HG03457 (cell line): ENCODE measurements around the gene CASKIN1.
"Not testable (repeated sequence)": the region's sequence is repeated elsewhere in the genome, so short reads cannot be mapped to it uniquely, and the experiment has no call there.

Experiments used
- ATAC-seq: cut with Tn5 transposase; IDR thresholded peaks from one replicate; pipeline ENCODE4 v1.9.1; 2021; ENCODE audit warnings: moderate number of reproducible peaks; ENCODE audit not compliant: unreplicated experiment

CASKIN1 gene

GRCh38 chr16:2211923-2212347 is 15.5 kb upstream of the CASKIN1 start:
- ATAC-seq, result no peak

GRCh38 chr16:2210386-2211365 is 14.3 kb upstream of the CASKIN1 start, which contains the start of gene BRICD5:
BRICD5 (minus strand) TSS chr16:2210863; CDS start chr16:2210833, 30 bp downstream.
- no peak for ATAC-seq

- ATAC-seq, result no peak
Observed at GRCh38 chr16:2210009-2210332, 13.6 kb upstream of the CASKIN1 start.

DNA sequence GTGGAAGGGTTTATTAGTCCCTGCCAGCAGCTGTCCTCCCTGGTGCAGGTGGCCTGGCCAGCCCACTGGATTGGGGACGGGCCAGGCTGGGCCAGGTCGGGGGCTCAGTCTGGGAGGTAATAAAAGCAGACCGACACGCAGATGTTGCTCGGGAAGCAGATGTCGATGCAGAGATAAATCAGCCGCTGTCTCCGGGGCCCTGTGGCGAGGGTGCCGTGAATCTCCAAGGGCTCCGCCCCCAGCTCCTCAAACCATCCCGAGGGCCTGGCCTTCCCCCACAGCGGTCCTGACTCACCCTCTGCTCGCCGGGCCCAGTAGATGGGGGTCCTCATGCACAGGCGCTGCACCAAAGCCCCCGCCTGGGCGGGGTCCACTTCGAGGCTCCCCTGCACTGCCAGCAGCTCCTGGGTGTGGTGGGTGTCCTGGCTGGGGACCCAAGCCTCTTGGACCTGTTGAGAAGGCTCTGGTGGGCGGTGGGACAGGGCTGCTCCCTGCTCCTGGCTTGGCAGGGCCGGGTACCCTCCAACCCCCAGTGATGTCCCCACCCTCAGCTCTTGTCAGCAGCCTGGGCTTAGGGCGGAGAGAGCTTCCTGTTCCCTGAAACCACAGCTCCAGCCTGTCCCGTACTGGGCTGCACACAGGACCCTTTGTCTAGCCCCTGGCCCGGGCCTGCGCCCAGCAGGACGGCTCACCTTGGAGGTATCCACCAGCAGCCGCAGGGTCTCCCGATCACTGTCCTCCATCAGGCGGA is 13.0 kb upstream of the CASKIN1 start:
- no peak for ATAC-seq

DNA sequence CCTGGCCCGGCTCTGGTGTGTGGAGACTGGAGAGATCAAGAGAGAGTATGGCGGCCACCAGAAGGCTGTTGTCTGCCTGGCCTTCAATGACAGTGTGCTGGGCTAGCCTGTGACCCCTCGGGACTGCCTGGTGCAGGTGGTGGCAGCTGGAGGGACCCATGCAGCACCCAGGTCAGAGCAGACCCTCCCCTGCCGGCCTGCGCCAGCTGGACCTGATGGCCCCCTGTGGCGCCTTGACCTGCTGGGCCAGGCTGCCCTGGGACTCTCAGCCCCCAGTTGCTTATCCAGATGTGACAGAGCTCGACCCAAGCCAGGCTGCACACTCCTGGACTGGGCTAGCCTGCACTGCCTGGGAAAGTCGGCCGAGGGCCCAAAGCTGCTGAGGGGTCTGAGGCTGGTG is 12.4 kb upstream of the CASKIN1 start:
- ATAC-seq, result no peak

- no peak for ATAC-seq
Observed at GRCh38 chr16:2208308-2208707, 11.9 kb upstream of the CASKIN1 start.

- ATAC-seq, result no peak
Observed at GRCh38 chr16:2207872-2208271, 11.5 kb upstream of the CASKIN1 start.

- ATAC-seq, result no peak
Observed at GRCh38 chr16:2206780-2207433, 10.5 kb upstream of the CASKIN1 start.

GRCh38 chr16:2206420-2206779 is 10.0 kb upstream of the CASKIN1 start:
- ATAC-seq, result no peak

DNA sequence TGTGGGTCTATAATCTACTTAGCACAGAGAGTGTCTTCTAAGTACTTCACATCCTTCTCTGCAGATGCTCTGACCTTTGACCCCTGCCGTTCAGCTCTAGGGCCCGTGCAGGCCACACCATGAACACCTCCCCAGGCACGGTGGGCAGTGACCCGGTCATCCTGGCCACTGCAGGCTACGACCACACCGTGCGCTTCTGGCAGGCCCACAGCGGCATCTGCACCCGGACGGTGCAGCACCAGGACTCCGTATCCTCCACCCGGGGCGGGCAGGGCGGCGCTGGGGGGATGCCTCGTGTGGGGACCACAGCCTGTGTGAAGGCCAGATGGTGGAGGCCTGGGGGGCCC is 9.5 kb upstream of the CASKIN1 start:
- peak; percentile 10 for ATAC-seq

DNA sequence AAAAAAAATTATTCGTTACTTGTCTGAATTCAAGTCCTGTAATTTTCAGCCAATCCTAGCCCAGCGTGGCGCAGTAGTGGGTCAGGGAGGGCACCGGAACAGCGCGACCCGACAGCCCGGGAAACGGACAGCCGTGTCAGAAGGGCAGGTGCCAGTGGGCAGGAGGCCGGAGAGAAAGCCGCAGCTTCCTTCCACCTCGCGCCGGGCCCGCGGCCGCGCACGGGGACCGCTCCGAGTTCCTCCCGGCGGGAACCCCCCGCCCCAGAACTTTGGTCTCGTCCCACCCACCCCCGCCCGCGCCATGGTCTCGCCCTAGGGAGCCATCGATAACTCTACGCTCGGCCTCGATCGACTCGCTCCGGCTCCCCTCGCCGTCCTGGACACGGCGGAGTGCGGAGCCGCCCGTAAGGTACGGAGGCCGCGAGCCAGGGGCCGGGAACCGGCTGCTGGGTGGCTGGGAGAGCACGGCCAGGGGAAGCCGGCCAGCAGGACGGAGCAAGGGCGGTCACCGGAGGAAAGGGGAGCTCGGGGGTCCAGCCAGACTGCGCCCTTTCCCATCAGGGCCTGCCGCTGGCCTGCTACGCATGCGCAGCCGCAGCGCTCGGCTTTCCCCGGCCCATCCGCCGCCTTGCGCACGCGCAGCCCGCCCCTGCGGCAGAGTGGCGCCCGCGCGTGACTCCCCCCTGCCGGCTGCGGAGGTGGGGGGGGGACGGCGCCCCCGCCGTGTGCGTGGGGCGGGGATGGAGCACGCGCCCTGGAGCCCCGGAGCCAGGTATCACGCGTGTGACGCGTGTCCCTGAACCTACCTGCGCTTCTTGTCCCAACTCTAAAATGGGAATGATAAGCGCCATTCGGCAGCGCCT is 8.9 kb upstream of the CASKIN1 start, which contains the start of gene MLST8:
Gene MLST8 (plus strand): TSS at position 351 of the 863 bp plus-strand sequence. CDS start 632 bp downstream, outside the sequence.
- peak; percentile 49 for ATAC-seq

DNA sequence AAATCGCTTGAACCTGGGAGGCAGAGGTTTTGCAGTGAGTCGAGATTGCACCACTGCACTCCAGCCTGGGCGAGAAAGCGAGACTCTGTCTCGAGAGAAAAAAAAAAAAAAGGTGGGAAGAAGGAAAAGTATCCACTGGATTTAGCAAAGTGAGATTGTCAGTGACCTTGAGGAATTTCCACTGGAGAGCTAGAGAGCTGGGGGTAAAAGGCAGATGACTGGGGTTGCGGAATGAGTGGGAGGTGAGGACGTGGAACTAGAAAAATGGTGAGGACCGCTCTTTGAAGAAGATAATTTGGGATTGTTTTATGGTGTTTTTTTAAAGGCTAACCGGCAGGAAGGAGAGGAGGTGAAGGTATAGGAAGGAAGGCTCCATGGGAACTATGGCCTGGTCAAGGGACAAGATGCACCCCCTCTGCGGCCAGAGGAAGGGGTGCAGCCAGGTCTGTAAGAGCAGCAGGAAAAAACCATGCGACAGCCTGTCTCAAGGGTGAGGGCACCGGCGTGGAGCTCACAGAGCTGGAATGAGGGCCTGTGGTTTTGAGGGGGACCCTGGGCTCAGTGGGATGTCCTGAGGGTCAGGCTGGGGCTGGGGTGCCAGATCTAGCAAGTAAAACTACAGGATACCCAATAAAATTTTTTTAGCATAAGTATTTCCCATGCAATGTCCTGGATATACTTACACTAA is 8.2 kb upstream of the CASKIN1 start:
- no peak for ATAC-seq

- not testable (repeated sequence) for ATAC-seq
Observed at GRCh38 chr16:2203119-2203688, 6.8 kb upstream of the CASKIN1 start.

DNA sequence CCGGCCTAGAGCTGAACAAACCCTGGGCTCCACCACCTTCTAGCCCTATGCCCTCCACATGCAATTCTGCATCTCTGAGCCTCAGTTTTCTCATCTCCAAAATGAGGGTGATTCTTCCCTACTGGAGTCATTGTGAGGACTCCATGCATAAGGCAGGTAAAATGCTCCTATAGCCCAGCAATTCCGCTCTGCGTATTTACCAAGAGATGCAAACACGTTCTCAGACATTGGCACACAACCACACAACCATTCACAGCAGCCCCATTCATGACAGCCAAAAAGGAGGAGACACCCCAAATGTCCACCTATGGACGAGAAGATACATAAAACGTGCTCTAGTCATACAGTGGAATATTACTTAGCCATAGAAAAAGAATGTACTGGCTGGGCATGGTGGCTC is 3.9 kb upstream of the CASKIN1 start:
- ATAC-seq, result no peak

GRCh38 chr16:2199621-2200139 is 3.3 kb upstream of the CASKIN1 start:
- no peak for ATAC-seq

DNA sequence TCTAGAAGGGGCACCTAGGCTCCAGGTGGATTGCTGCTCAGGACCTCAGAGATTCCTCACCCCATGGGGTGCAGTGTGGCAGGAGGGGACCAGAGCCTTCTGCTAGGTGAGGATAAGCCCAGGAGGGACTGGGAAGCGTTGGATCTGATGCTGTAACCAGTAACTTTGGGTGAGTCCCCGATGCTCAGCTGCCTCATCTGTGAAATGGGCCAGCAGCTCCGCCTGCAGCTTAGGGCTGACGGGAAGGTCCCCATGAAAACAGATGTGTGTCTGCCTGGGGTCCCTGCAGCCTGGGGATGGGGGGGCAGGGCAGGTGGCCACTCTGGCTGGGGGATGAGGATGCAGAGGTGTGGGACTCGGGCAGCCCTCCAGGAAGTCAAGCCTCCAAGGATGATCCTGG is 2.7 kb upstream of the CASKIN1 start:
- no peak for ATAC-seq

DNA sequence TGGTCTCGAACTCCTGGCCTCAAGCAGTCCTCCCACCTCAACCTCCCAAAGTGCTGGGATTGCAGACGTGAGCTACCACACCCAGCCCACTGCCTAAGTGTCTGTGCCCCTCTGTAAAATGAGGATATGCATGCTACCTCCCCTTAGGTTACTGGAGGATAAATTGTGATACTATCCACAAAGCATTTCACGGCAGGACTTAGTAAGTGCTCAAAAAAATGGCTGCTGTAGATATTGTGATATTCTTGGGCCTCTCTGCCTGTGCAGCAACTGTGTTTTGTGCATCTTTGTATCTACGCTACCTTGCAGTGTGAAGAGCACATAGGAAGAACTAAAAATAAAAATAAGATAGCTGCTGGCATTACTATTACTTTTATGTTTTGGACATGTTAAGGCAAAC is 1.9 kb upstream of the CASKIN1 start:
- no peak for ATAC-seq

DNA sequence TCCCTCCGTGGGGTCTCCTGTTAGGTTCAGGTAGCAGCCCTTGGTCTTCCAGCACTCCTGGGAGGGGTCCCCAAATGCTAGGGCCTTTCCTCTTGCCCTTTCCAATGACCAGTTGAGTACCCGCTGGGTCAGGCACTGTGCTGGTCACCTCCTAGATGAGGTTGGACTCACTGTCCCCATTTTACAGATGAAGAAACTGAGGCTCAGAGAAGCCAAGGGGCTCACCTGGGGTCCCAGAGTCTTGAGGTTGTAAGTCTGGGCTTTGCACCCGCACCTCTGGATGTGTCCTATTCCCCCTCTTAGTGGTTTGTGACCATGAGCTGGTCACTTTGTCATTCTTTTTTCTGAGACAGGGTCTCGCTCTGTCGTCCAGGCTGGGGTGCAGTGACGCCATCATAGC is 1.4 kb upstream of the CASKIN1 start:
- ATAC-seq, result no peak

DNA sequence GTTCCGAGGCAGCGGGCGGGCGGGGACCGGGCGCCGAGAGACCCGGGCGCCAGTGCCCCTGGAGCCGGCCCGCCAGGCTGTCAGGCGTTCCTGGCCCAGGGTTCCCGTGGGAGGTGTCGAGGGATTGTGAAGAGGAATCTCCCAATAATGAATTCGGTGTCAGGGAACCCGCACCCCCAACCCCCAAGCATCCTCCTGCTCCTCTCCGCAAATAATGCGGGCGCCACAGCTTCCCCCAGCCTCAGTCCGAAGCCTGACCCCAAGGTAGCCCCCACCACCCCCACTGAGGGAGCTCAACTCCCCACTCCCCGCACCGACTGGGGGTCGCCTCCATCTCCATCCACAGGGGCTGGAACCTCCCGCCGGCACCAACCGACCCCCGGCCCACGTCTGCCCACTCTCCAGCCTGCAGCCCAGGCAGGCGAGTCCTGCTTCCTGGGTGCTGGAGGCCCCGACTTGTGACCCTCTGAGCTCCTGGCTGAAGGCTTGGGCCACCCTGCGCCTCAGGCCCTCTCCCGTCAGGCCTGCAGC is 641 bp upstream of the CASKIN1 start:
- ATAC-seq, result no peak
